Neural cell (in vitro differentiated cells): ENCODE results near the gene MUC5B.

Experiments
- EP300 ChIP-seq: fragments of 450-650 bp; conservative IDR thresholded peaks from 2 replicates; pipeline ENCODE4 v1.6.1; 2014; ENCODE audit warnings: antibody characterized with exemption, mild to moderate bottlenecking, moderate library complexity; ENCODE audit not compliant: poor library complexity, severe bottlenecking
- EZH2 ChIP-seq: fragments of 200-600, 300-800 bp; shearing (Covaris generic), sonication (generic); IDR thresholded peaks from 2 replicates; pipeline ENCODE4 v1.6.1; 2014; ENCODE audit warnings: antibody characterized with exemption, low read length, borderline replicate concordance, mild to moderate bottlenecking; ENCODE audit not compliant: insufficient read depth, poor library complexity, severe bottlenecking
- POLR2AphosphoS5 ChIP-seq: IDR thresholded peaks from 2 replicates; pipeline ENCODE4 v1.6.1; 2012
- TAF1 ChIP-seq: IDR thresholded peaks from 2 replicates; pipeline ENCODE4 v1.6.1; 2012; ENCODE audit warnings: low read depth
- TF ChIP-seq, protein P1 (sequence below): fragments of 450-650 bp; IDR thresholded peaks from 2 replicates; pipeline ENCODE4 v1.5.1; 2014; ENCODE audit warnings: antibody characterized with exemption, mild to moderate bottlenecking, moderate library complexity; ENCODE audit not compliant: poor library complexity, severe bottlenecking

DNA sequence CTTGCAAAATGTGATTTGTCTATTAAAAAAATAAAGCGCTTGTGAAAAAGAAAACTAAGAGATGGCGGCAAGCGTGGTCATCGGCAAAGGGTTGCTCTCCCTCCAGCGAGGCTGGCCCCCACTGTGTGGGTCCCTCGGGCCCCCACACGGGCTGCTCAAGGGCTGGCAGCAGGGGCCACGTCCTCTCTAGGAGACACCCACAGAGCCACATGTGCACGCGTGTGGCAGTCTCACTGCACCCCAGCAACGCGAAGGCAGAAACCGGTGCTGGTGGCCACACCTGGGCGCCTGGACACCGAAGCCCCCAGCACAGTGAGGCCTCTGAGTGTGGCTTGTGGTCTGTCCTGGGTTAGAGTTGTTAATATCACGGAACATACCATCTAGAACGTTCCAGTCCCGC is 52.2 kb downstream of the MUC5B start:
- TF ChIP-seq EZH2 (no peak), TAF1 (no peak), POLR2AphosphoS5 (no peak), EP300 (no peak)
- TF ChIP-seq, protein P1, sequence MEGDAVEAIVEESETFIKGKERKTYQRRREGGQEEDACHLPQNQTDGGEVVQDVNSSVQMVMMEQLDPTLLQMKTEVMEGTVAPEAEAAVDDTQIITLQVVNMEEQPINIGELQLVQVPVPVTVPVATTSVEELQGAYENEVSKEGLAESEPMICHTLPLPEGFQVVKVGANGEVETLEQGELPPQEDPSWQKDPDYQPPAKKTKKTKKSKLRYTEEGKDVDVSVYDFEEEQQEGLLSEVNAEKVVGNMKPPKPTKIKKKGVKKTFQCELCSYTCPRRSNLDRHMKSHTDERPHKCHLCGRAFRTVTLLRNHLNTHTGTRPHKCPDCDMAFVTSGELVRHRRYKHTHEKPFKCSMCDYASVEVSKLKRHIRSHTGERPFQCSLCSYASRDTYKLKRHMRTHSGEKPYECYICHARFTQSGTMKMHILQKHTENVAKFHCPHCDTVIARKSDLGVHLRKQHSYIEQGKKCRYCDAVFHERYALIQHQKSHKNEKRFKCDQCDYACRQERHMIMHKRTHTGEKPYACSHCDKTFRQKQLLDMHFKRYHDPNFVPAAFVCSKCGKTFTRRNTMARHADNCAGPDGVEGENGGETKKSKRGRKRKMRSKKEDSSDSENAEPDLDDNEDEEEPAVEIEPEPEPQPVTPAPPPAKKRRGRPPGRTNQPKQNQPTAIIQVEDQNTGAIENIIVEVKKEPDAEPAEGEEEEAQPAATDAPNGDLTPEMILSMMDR = no peak
